Spleen (tissue), 11 donors: ENCODE results near the gene OPN5. TPM values are rescaled to one million over a fixed set of nuclear protein-coding genes. Genes with fewer than 3 reads are reported as not detected.

Experiments
- DNase-seq: peaks from one replicate; pipeline ENCODE4 v3.0.0-alpha.2; 2020
- H3K27ac ChIP-seq, 8 donors: fragments of 200-600 bp; sonication (generic) in 7 of 8; 1 replicate in 4 of 8; 2 replicates in 4 of 8; pipeline versions ENCODE4 v1.5.0 to v1.8.0; 2016 to 2021; ENCODE audit warnings: inconsistent platforms in 4 of 8, mild to moderate bottlenecking in 4 of 8, moderate library complexity in 1 of 8
- H3K27me3 ChIP-seq, 7 donors: fragments of 200-600 bp; sonication (generic) in 6 of 7; replicated peaks in 1 of 7; 1 replicate in 4 of 7; 2 replicates in 3 of 7; pipeline versions ENCODE4 v1.5.0 to v1.8.0; 2016 to 2021; ENCODE audit warnings: inconsistent platforms in 3 of 7, mild to moderate bottlenecking in 1 of 7
- H3K36me3 ChIP-seq, 6 donors: fragments of 200-600 bp; sonication (generic) in 5 of 6; 1 replicate in 4 of 6; 2 replicates in 2 of 6; pipeline versions ENCODE4 v1.5.0 to v1.8.0; 2016 to 2021; ENCODE audit warnings: inconsistent platforms in 2 of 6
- H3K4me1 ChIP-seq, 6 donors: fragments of 200-600 bp; sonication (generic) in 5 of 6; 1 replicate in 3 of 6; 2 replicates in 3 of 6; pipeline versions ENCODE4 v1.5.0 to v1.8.0; 2016 to 2021; ENCODE audit warnings: inconsistent platforms in 3 of 6
- H3K4me3 ChIP-seq, 8 donors: fragments of 200-600 bp; sonication (generic) in 7 of 8; 1 replicate in 4 of 8; 2 replicates in 4 of 8; pipeline versions ENCODE4 v1.5.0 to v1.8.0; 2016 to 2021; ENCODE audit warnings: inconsistent platforms in 4 of 8, mild to moderate bottlenecking in 4 of 8, moderate library complexity in 2 of 8
- H3K9me3 ChIP-seq, 8 donors: fragments of 200-600 bp; sonication (generic) in 7 of 8; 1 replicate in 4 of 8; 2 replicates in 4 of 8; pipeline versions ENCODE4 v1.5.0 to v1.8.0; 2016 to 2021; ENCODE audit warnings: inconsistent platforms in 4 of 8
- CTCF ChIP-seq, 11 experiments: fragments of 200-600 bp in 7 of 11; fragments of 450-650 bp in 4 of 11; sonication (generic) in 4 of 11; IDR thresholded peaks in 8 of 11; conservative IDR thresholded peaks in 3 of 11; 1 replicate in 7 of 11; 2 replicates in 4 of 11; pipeline versions ENCODE4 v1.4.0 to v1.8.0; 2016 to 2021; ENCODE audit warnings: antibody characterized with exemption in 11 of 11, inconsistent platforms in 4 of 11, mild to moderate bottlenecking in 1 of 11
- POLR2A ChIP-seq, 3 donors: fragments of 450-650 bp; IDR thresholded peaks; one replicate each; pipeline ENCODE4 v1.5.1; 2017; ENCODE audit warnings: antibody characterized with exemption in 3 of 3, mild to moderate bottlenecking in 1 of 3
- POLR2AphosphoS5 ChIP-seq, 3 donors: sonication (generic); formaldehyde crosslinking; IDR thresholded peaks; one replicate each; pipeline ENCODE4 v1.5.1; 2017; ENCODE audit warnings: antibody characterized with exemption in 3 of 3
- WGBS, 5 donors: extraction: QIAGEN DNeasy Blood & Tissue Kit in 3 of 5; methylation state at CpG; one replicate each; pipeline versions ENCODE4 v1.1.5 to v1.1.7; 2013 to 2018; 5-methylcytosine and 5-hydroxymethylcytosine counted together
- intact Hi-C: fragments of 100-400 bp; cut with DNase I; formaldehyde crosslinking; loops from one replicate; pipeline ENCODE4 v1.15.0; 2023; ENCODE audit warnings: low total_unique reads
- polyA plus RNA-seq, 3 donors: library from polyadenylated mRNA; stranded (reverse); fragments of 200-250 nt; gene quantifications; one replicate each; pipeline ENCODE4 v1.2.1, GENCODE V29; 2013
- total RNA-seq, 7 donors: library from RNA; depleted of rRNA in 3 of 7; stranded (reverse); fragments of >200 nt in 3 of 7; fragmentation: NEBNext Ultra II Directional in 4 of 7; extraction: Animal tissue kit (Norgen Biotek cat#: 25700) in 4 of 7; gene quantifications; one replicate each; pipeline versions ENCODE4 v1.1.0 to v1.2.1, GENCODE V29; 2016 to 2021
- donor health status: healthy with polysubstance abuse.
- donor health status: DM: no; HTN: no; CAD: no; lungs with moderate emphysema.
- donor health status: DM: no; HTN: no; CAD: no.
- donor health status: Bipolar disorder and iron deficiency.
- donor health status: healthy.
- donor health status: DM: no; HTN: no; CAD: no.
- donor health status: DM: yes; HTN: yes; CAD: no.

OPN5 gene
- total and polyA plus RNA-seq, 10 donors, result not detected

- no peak overlapping the region for H3K27ac ChIP-seq
- intact Hi-C loops, result no loop called here
- TF ChIP-seq POLR2A (IDR thresholded peaks at IDR 0.05) (no peak), CTCF (IDR thresholded peaks at IDR 0.05 in 8 of 11, conservative IDR thresholded peaks at IDR 0.05 in 3 of 11) (peak; percentile 24 to 85 (median 76))
Measured at GRCh38 chr6:47787620-47788497, 6.0 kb downstream of the OPN5 start.

GRCh38 chr6:47788498-47788884 is 6.7 kb downstream of the OPN5 start:
- Histone ChIP-seq H3K27ac (no peak overlapping the region), H3K27me3 (peaks cover 0 to 22% (median 4%) of the 10 kb centered on the region in 7 donors), H3K9me3 (no peaks in the 10 kb centered on the region), H3K4me1 (peaks cover 0 to 8% (median 7%) of the 10 kb centered on the region in 6 donors), H3K36me3 (no peaks in the 10 kb centered on the region), H3K4me3 (peak overlapping the region in 1 of 8 donors; percentile 35)
- intact Hi-C loops, result no loop called here
- no peak for DNase-seq
- TF ChIP-seq CTCF (IDR thresholded peaks at IDR 0.05 in 8 of 11, conservative IDR thresholded peaks at IDR 0.05 in 3 of 11) (no peak), POLR2A (IDR thresholded peaks at IDR 0.05) (no peak), POLR2AphosphoS5 (IDR thresholded peaks at IDR 0.05) (no peak)
- 66 to 74% (median 70%) methylated on average over 5 of the region's 5 CpGs for WGBS, 5 donors

More at GRCh38 chr6:47787620-47788497, 6.0 kb downstream of the OPN5 start:
- WGBS, 5 donors, result 20 to 26% (median 23%) methylated on average over 20 of the region's 20 CpGs
- H3K36me3 ChIP-seq, result no peaks in the 10 kb centered on the region
- H3K27me3 ChIP-seq, result peaks cover 0 to 22% (median 4%) of the 10 kb centered on the region in 7 donors
- H3K9me3 ChIP-seq, result no peaks in the 10 kb centered on the region
- DNase-seq, result peak; percentile 85
- peak overlapping the region in 1 of 8 donors; percentile 35 for H3K4me3 ChIP-seq
- H3K4me1 ChIP-seq, result peaks cover 0 to 8% (median 7%) of the 10 kb centered on the region in 6 donors

GRCh38 chr6:47789553-47789952 is 7.7 kb downstream of the OPN5 start:
- H3K4me1 ChIP-seq, result peaks cover 0 to 8% (median 7%) of the 10 kb centered on the region in 6 donors
- intact Hi-C loops, result no loop called here
- H3K27me3 ChIP-seq, result peaks cover 0 to 22% (median 4%) of the 10 kb centered on the region in 7 donors
- H3K36me3 ChIP-seq, result no peaks in the 10 kb centered on the region
- H3K9me3 ChIP-seq, result no peaks in the 10 kb centered on the region
- H3K4me3 ChIP-seq, result no peak overlapping the region
- no peak for TF ChIP-seq POLR2A (IDR thresholded peaks at IDR 0.05)
- TF ChIP-seq POLR2AphosphoS5 (IDR thresholded peaks at IDR 0.05), result no peak
- no peak for TF ChIP-seq CTCF (IDR thresholded peaks at IDR 0.05 in 8 of 11, conservative IDR thresholded peaks at IDR 0.05 in 3 of 11)
- no peak overlapping the region for H3K27ac ChIP-seq
- 60 to 82% (median 72%) methylated on average over 2 of the region's 2 CpGs for WGBS, 5 donors
- DNase-seq, result no peak

GRCh38 chr6:47792216-47792733 is 10.4 kb downstream of the OPN5 start:
- DNase-seq, result no peak
- Histone ChIP-seq H3K9me3 (no peaks in the 10 kb centered on the region), H3K4me1 (peaks cover 0 to 8% (median 7%) of the 10 kb centered on the region in 6 donors), H3K27ac (no peak overlapping the region), H3K27me3 (peaks cover 0 to 12% (median 4%) of the 10 kb centered on the region in 7 donors), H3K36me3 (no peaks in the 10 kb centered on the region), H3K4me3 (no peak overlapping the region)
- TF ChIP-seq CTCF (IDR thresholded peaks at IDR 0.05 in 8 of 11, conservative IDR thresholded peaks at IDR 0.05 in 3 of 11) (no peak), POLR2AphosphoS5 (IDR thresholded peaks at IDR 0.05) (no peak), POLR2A (IDR thresholded peaks at IDR 0.05) (no peak)
- intact Hi-C loops, result no loop called here
- 88 to 94% (median 90%) methylated on average over 4 of the region's 4 CpGs for WGBS, 5 donors
